Measurements from ENCODE around the gene CARS2. TPM values are rescaled to one million over a fixed set of nuclear protein-coding genes. Genes with fewer than 3 reads are reported as not detected.

Gene CARS2
- polyA plus RNA-seq, 12 donors, result 36.5 to 89.1 (median 51.6) TPM; not detected in 1

Other genes with a start within 250 kb of the CARS2 start
- gene RAB20, start 144.4 kb downstream of the CARS2 start, polyA plus RNA-seq (ENCODE audit: insufficient read length in 12 of 12), result 1 to 10 TPM in 11 of 12 donors, not detected in 1; 1.4 to 7.3 (median 2.3) TPM
- gene NAXD, start 90.6 kb downstream of the CARS2 start, polyA plus RNA-seq (ENCODE audit: insufficient read length in 12 of 12), result 10 to 100 TPM in 11 of 12 donors, not detected in 1; 22.9 to 30.6 (median 27.5) TPM
- gene ING1, start 7.6 kb upstream of the CARS2 start, polyA plus RNA-seq (ENCODE audit: insufficient read length in 12 of 12), result 10 to 100 TPM in 9 of 12 donors, 1 to 10 TPM in 2, not detected in 1; 9.2 to 21.9 (median 10.7) TPM
- 100 to 1,000 TPM in 11 of 12 donors, not detected in 1; 133 to 392 (median 236) TPM for gene ANKRD10, start 209.0 kb upstream of the CARS2 start, polyA plus RNA-seq (ENCODE audit: insufficient read length in 12 of 12)